HepG2 (cell line): ENCODE results near the gene PRSS3. TPM values are rescaled to one million over a fixed set of nuclear protein-coding genes. Genes with fewer than 3 reads are reported as not detected.

Source experiments
- ATAC-seq: fragments of 200-7000 bp; cut with Tn5 transposase; 3 replicates; pipeline ENCODE4 v1.9.1; 2020; ENCODE audit warnings: mild to moderate bottlenecking, moderate library complexity
- BruUV-seq: library from RNA; stranded (reverse); fragments of 400-500 nt; replicated peaks from 2 replicates; lab custom pipeline; 2021; lab: Mats Ljungman, UMichigan
- CTCF ChIA-PET: fragments of 300-600 bp; formaldehyde crosslinking; extraction: SDS; loops from one replicate; lab custom pipeline; 2021; ENCODE audit warnings: low total read pairs, inconsistent platforms, low intra/inter-chr PET ratio; lab: Yijun Ruan, JAX
- POLR2A ChIA-PET: fragments of 350-600 bp; sonication (Branson Sonifier 250); formaldehyde crosslinking; loops from one replicate; lab custom pipeline; 2020; ENCODE audit warnings: antibody characterized with exemption, inconsistent platforms; lab: Yijun Ruan, JAX
- DNase-seq: peaks from one replicate; pipeline ENCODE4 v3.0.0-alpha.2; 2015; ENCODE audit warnings: low spot score
- FAIRE-seq: peaks from 3 replicates; lab custom pipeline; 2011; peaks lifted over from hg19 to GRCh38; lab: Jason Lieb, UNC
- H2AFZ ChIP-seq: one replicate; pipeline ENCODE4 v1.6.1; 2011; ENCODE audit warnings: low read length, inconsistent platforms
- H3K27ac ChIP-seq: fragments of 300-600 bp; 3 replicates; pipeline ENCODE4 v1.8.0; 2011; ENCODE audit warnings: mixed run types, mild to moderate bottlenecking, mixed read lengths, low read length, inconsistent platforms; ENCODE audit not compliant: insufficient read depth; ENCODE audit errors: extremely low read length
- H3K27me3 ChIP-seq, 2 experiments: fragments of 200-600 bp in 1 of 2; 2 replicates in 1 of 2; 3 replicates in 1 of 2; pipeline versions ENCODE4 v1.6.0 to v1.8.0; 2011; ENCODE audit warnings: low read length in 2 of 2, mild to moderate bottlenecking in 2 of 2, moderate library complexity in 2 of 2, inconsistent platforms in 1 of 2; ENCODE audit not compliant: insufficient read depth in 2 of 2, control insufficient read depth in 1 of 2
- H3K36me3 ChIP-seq, 2 experiments: fragments of 200-600 bp in 1 of 2; replicated peaks in 1 of 2; 2 replicates in 1 of 2; 3 replicates in 1 of 2; pipeline versions ENCODE4 v1.5.1 to v1.8.0; 2011; ENCODE audit warnings: low read length in 2 of 2, inconsistent platforms in 1 of 2; ENCODE audit not compliant: insufficient read depth in 2 of 2, control insufficient read depth in 1 of 2
- H3K4me1 ChIP-seq: 2 replicates; pipeline ENCODE4 v1.5.1; 2012; ENCODE audit warnings: low read length, inconsistent platforms; ENCODE audit not compliant: insufficient read depth
- H3K4me2 ChIP-seq: 2 replicates; pipeline ENCODE4 v1.6.0; 2011; ENCODE audit warnings: low read depth, low read length, inconsistent platforms
- H3K4me3 ChIP-seq, 3 experiments: fragments of 200-600 bp in 1 of 3; sonication (generic), shearing (Covaris generic) in 1 of 3; replicated peaks in 1 of 3; 2 replicates each; pipeline ENCODE4 v1.5.1; 2011 to 2016; ENCODE audit warnings: low read length in 3 of 3, inconsistent platforms in 2 of 3, low read depth in 2 of 3, mild to moderate bottlenecking in 2 of 3, control low read depth in 1 of 3, mixed read lengths in 1 of 3; ENCODE audit not compliant: insufficient read depth in 1 of 3
- H3K79me2 ChIP-seq: one replicate; pipeline ENCODE4 v1.6.1; 2011; ENCODE audit warnings: low read length, inconsistent platforms; ENCODE audit not compliant: insufficient read depth
- H3K9ac ChIP-seq: 2 replicates; pipeline ENCODE4 v1.6.0; 2011; ENCODE audit warnings: mild to moderate bottlenecking, low read depth, low read length, inconsistent platforms; ENCODE audit not compliant: insufficient read depth
- H3K9me3 ChIP-seq: 2 replicates; pipeline ENCODE4 v1.5.1; 2012; ENCODE audit warnings: mild to moderate bottlenecking, low read length
- H4K20me1 ChIP-seq: 2 replicates; pipeline ENCODE4 v1.6.0; 2011; ENCODE audit warnings: inconsistent platforms, mild to moderate bottlenecking, low read length, moderate library complexity; ENCODE audit not compliant: insufficient read depth
- BRCA1 ChIP-seq: sonication (generic); formaldehyde crosslinking; IDR thresholded peaks from 2 replicates; pipeline ENCODE4 v1.4.0; 2020; ENCODE audit warnings: missing genetic modification reagents
- CERS6 ChIP-seq: sonication (generic); formaldehyde crosslinking; IDR thresholded peaks from 2 replicates; pipeline ENCODE4 v1.5.0; 2020; ENCODE audit warnings: missing genetic modification reagents
- FOXA1 ChIP-seq, 2 experiments: fragments of 450-650 bp in 1 of 2; sonication (generic) in 1 of 2; formaldehyde crosslinking in 1 of 2; IDR thresholded peaks; 2 replicates each; pipeline versions ENCODE4 v1.4.0 to v1.6.1; 2016 to 2020; ENCODE audit warnings: missing genetic modification reagents in 1 of 2
- IRX3 ChIP-seq: sonication (generic); formaldehyde crosslinking; IDR thresholded peaks from 2 replicates; pipeline ENCODE4 v1.8.1; 2023; ENCODE audit warnings: mild to moderate bottlenecking, low read depth, missing genetic modification reagents, borderline replicate concordance
- JUN ChIP-seq: sonication (generic); formaldehyde crosslinking; IDR thresholded peaks from 2 replicates; pipeline ENCODE4 v1.4.0; 2020; ENCODE audit warnings: mild to moderate bottlenecking, missing genetic modification reagents
- MAFF ChIP-seq: IDR thresholded peaks from 2 replicates; pipeline ENCODE4 v1.6.1; 2011; ENCODE audit warnings: low read depth, low read length, improper control_type of control experiment
- SMAD3 ChIP-seq: sonication (generic); formaldehyde crosslinking; IDR thresholded peaks from 2 replicates; pipeline ENCODE4 v1.4.0; 2020; ENCODE audit warnings: missing genetic modification reagents
- ZKSCAN5 ChIP-seq: sonication (generic); formaldehyde crosslinking; IDR thresholded peaks from 2 replicates; pipeline ENCODE4 v1.5.1; 2020; ENCODE audit warnings: mild to moderate bottlenecking, missing genetic modification reagents
- ZNF136 ChIP-seq: sonication (generic); formaldehyde crosslinking; IDR thresholded peaks from 2 replicates; pipeline ENCODE4 v1.8.1; 2022; ENCODE audit warnings: low read depth, mild to moderate bottlenecking, moderate library complexity, missing genetic modification reagents
- ZNF160 ChIP-seq: sonication (generic); formaldehyde crosslinking; IDR thresholded peaks from 2 replicates; pipeline ENCODE4 v1.8.0; 2022; ENCODE audit warnings: mild to moderate bottlenecking, inconsistent platforms, missing genetic modification reagents
- ZNF34 ChIP-seq: sonication (generic); formaldehyde crosslinking; IDR thresholded peaks from 2 replicates; pipeline ENCODE4 v1.4.0; 2020; ENCODE audit warnings: mild to moderate bottlenecking, missing genetic modification reagents, borderline replicate concordance
- ZNF382 ChIP-seq: sonication (generic); formaldehyde crosslinking; IDR thresholded peaks from 2 replicates; pipeline ENCODE4 v1.5.0; 2020; ENCODE audit warnings: missing genetic modification reagents, mild to moderate bottlenecking, borderline replicate concordance
- ZNF414 ChIP-seq: sonication (generic); formaldehyde crosslinking; IDR thresholded peaks from 2 replicates; pipeline ENCODE4 v1.5.0; 2020; ENCODE audit warnings: missing genetic modification reagents
- ZNF713 ChIP-seq: sonication (generic); formaldehyde crosslinking; IDR thresholded peaks from 2 replicates; pipeline ENCODE4 v1.4.0; 2020; ENCODE audit warnings: mild to moderate bottlenecking, missing genetic modification reagents
- ZNF773 ChIP-seq: sonication (generic); formaldehyde crosslinking; IDR thresholded peaks from 2 replicates; pipeline ENCODE4 v1.4.0; 2020; ENCODE audit warnings: missing genetic modification reagents, borderline replicate concordance
- ZNF816 ChIP-seq: sonication (generic); formaldehyde crosslinking; IDR thresholded peaks from 2 replicates; pipeline ENCODE4 v1.8.0; 2022; ENCODE audit warnings: missing genetic modification reagents, mild to moderate bottlenecking, borderline replicate concordance
- WGBS: methylation state at CpG from one replicate; pipeline ENCODE4 v1.1.6; 2017; ENCODE audit warnings: low lambda C conversion rate; 5-methylcytosine and 5-hydroxymethylcytosine counted together
- in situ Hi-C: cut with HindIII; loops from 2 replicates; pipeline ENCODE4 v1.10.0; 2017; ENCODE audit warnings: low pct_unique_long_range_greater_than_20kb; ENCODE audit not compliant: extremely low pct_ligation_motif_present
- intact Hi-C: fragments of 100-400 bp; cut with micrococcal nuclease; formaldehyde crosslinking; loops from one replicate; pipeline ENCODE4 v1.10.0; 2022; ENCODE audit not compliant: unreplicated experiment
- polyA plus RNA-seq, 8 experiments: library from polyadenylated mRNA; depleted of rRNA in 3 of 8; stranded (reverse) in 7 of 8; unstranded in 1 of 8; fragments of >200 nt; fragmentation: Illumina TruSeq in 4 of 8; extraction: Trizol in 4 of 8; gene quantifications; 2 replicates each; pipeline versions ENCODE4 v1.2.1 to v1.2.3, GENCODE V29; 2011 to 2016; ENCODE audit warnings: low read depth in 4 of 8, missing spikeins in 1 of 8, mixed read lengths in 1 of 8; ENCODE audit not compliant: insufficient read depth in 1 of 8
- total RNA-seq, 5 experiments: library from RNA; depleted of rRNA; stranded (reverse); fragments of >200 nt; fragmentation: Illumina TruSeq; extraction: Trizol; gene quantifications; 2 replicates each; pipeline ENCODE4 v1.2.3, GENCODE V29; 2016; ENCODE audit warnings: low read depth in 1 of 5
- TF ChIP-seq, protein P1 (sequence below): sonication (generic); formaldehyde crosslinking; IDR thresholded peaks from 2 replicates; pipeline ENCODE4 v1.8.0; 2022; ENCODE audit warnings: mild to moderate bottlenecking, missing genetic modification reagents
- TF ChIP-seq, protein P2 (sequence below): sonication (generic); formaldehyde crosslinking; IDR thresholded peaks from 2 replicates; pipeline ENCODE4 v1.8.0; 2022; ENCODE audit warnings: missing genetic modification reagents, low read depth, mild to moderate bottlenecking, borderline replicate concordance

PRSS3 gene
- total and polyA plus RNA-seq, 2 of the 13 experiments (the other 11 are each of a cell fraction or from before 2014, with no cell fraction given) = not detected

DNA sequence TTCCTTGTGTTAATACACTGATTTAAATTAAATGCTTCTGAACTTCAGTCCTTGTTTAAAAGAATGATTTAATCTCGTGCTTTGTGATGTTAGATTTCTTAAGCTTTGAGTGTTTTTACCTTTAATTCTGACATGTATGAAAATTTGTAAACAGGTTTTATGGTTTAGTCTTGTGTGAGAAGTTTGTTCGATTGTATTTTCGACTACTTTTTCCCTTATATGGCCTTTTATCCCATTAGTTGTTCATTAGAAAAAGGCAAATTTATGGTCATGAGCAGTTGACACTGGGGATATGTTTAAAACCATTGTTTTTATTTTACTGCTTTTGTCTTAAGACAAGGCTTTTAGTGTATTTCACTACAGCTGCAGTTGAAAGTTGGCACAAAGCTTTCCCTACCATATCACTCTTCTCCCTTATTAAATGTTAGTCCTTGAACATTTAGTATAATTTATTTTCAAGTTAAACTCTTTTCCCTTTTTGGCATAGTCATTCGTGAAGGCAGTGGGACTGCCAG lies 24.9 kb downstream of the PRSS3 start:
- H3K4me2 ChIP-seq = peak overlapping the region; percentile 92
- whole genome bisulfite sequencing = 72% methylated on average over 4 of the region's 4 CpGs
- H4K20me1 ChIP-seq = peaks cover 29% of the 10 kb centered on the region
- BruUV-seq = no TSS peak
- POLR2A ChIA-PET = interaction anchor here (1.2 kb wide), 1 partner anchor 253 kb away, joined by 3 read pairs; no protein-coding TSS in a partner anchor
- DNase-seq (no peak), FAIRE-seq (no peak), ATAC-seq (no peak)
- H3K27me3 ChIP-seq = no peaks in the 10 kb centered on the region; a peak in 1 of 5 replicates
- peak overlapping the region; percentile 30 for H3K9ac ChIP-seq
- CTCF ChIA-PET = no interaction called here
- no peak overlapping the region for H2AFZ ChIP-seq
- H3K9me3 ChIP-seq = no peaks in the 10 kb centered on the region
- intact Hi-C loops = no loop called here
- in situ Hi-C loops = no loop called here
- H3K4me1 ChIP-seq = peaks cover 36% of the 10 kb centered on the region
- peak overlapping the region in 2 of 3 experiments; percentile 81 to 93; a peak in 4 of 6 replicates for H3K4me3 ChIP-seq
- no peaks in the 10 kb centered on the region for H3K36me3 ChIP-seq
- no peak overlapping the region for H3K27ac ChIP-seq
- peaks cover 72% of the 10 kb centered on the region for H3K79me2 ChIP-seq
- TF ChIP-seq ZNF414 = no peak
- TF ChIP-seq IRX3 = no peak
- no peak for TF ChIP-seq ZNF34
- no peak for TF ChIP-seq JUN (CRISPR knock-in tag)
- no peak for TF ChIP-seq ZNF160
- no peak for TF ChIP-seq FOXA1 (IDR thresholded peaks at IDR 0.05)
- TF ChIP-seq FOXA1 (CRISPR knock-in tag; IDR thresholded peaks at IDR 0.05) = no peak
- no peak for TF ChIP-seq ZNF816 (CRISPR knock-in tag)
- TF ChIP-seq ZNF382 = no peak
- TF ChIP-seq ZNF136 (CRISPR knock-in tag) = no peak
- TF ChIP-seq, protein P1, sequence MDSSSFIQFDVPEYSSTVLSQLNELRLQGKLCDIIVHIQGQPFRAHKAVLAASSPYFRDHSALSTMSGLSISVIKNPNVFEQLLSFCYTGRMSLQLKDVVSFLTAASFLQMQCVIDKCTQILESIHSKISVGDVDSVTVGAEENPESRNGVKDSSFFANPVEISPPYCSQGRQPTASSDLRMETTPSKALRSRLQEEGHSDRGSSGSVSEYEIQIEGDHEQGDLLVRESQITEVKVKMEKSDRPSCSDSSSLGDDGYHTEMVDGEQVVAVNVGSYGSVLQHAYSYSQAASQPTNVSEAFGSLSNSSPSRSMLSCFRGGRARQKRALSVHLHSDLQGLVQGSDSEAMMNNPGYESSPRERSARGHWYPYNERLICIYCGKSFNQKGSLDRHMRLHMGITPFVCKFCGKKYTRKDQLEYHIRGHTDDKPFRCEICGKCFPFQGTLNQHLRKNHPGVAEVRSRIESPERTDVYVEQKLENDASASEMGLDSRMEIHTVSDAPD = no peak
- TF ChIP-seq ZNF773 (CRISPR knock-in tag) = no peak
- no peak for TF ChIP-seq BRCA1 (CRISPR knock-in tag)
- TF ChIP-seq SMAD3 (CRISPR knock-in tag) = no peak
- no peak for TF ChIP-seq CERS6 (CRISPR knock-in tag)
- TF ChIP-seq, protein P2, sequence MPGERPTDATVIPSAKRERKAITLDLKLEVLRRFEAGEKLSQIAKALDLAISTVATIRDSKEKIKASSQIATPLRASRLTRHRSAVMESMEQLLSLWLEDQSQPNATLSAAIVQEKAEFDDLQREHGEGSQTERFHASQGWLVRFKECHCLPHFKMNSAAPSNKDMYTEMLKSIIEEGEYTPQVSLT (CRISPR knock-in tag) = no peak
- no peak for TF ChIP-seq MAFF
- TF ChIP-seq ZKSCAN5 (CRISPR knock-in tag) = no peak
- no peak for TF ChIP-seq ZNF713 (CRISPR knock-in tag)
